GM19397 (cell line): ENCODE results near the gene OLFML2B.
"Not testable (repeated sequence)": the region's sequence is repeated elsewhere in the genome, so short reads cannot be mapped to it uniquely, and the experiment has no call there.

Experiments used
- ATAC-seq: cut with Tn5 transposase; IDR thresholded peaks from one replicate; pipeline ENCODE4 v1.9.1; 2021; ENCODE audit warnings: mild to moderate bottlenecking, moderate library complexity; ENCODE audit not compliant: unreplicated experiment

Gene OLFML2B

DNA sequence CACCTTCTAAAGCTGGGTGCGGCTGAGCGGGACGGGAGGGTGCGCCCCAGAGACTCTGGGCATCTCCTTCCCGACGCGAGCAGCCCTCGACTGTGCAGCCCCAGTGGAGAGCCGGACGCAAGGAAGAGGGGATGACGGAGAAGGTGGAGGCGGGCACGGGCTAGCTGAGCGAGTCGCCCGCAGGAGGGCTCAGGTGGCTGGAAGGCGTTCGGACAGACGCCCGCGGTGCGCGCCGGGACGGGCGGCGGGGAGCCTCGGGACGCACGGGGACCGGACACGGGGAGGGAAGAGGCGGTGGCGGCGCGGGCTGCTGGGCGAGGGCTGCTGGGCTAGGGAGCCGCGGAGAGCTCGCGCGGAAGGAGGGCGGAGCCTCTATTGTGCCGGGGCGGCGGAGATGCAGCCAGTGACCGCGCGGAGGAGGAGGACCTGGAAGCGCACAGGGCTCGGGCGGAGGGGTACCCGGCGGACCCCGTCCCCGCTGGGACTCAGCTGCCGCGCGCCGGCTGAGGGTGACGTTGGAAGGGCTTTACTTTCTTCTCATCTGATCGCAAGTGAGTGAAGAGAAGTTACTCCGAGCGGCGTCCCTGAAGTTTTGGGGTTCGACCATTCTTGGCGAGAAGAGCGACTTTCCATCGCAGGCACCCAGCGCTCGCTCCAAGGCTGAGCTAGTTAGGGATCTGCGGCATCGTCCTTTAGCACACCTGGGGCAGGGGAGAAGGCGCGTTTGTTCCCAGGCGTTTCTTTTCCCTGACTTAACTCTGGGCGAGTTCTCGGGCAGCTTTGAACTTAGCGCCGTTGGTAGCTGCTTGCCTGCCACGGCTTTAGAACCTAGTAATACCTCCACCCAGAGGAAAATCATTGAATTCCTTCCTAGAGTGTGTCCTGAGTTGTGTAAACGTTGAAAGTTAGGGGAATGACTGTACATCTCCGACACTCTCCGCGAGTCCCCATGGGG, at the start of gene OLFML2B:
TSS of gene OLFML2B (minus strand) at position 323 of the 955 bp plus-strand sequence. CDS start 439 bp downstream, outside the sequence.
- peak; percentile 52 for ATAC-seq

DNA sequence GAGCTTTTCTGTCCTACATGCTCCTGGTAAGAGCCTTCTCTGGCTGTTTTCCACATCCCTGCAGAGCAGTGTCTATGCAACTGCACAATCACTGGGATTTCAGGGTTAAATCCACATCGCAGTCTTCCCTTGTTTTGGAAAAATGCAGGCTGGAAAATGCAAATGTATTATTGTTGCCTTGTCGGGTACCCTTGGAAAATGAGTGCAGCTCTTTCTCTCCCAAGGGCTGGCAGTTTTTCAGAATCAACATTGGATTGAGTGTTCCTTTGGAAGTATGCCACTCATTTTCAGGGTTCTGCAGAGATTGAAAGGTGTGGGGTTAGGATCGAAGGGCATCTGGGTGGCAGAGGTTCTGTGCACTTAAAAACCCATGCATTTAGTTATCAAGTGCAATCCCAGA, 49.1 kb upstream of the OLFML2B start:
- no peak for ATAC-seq

DNA sequence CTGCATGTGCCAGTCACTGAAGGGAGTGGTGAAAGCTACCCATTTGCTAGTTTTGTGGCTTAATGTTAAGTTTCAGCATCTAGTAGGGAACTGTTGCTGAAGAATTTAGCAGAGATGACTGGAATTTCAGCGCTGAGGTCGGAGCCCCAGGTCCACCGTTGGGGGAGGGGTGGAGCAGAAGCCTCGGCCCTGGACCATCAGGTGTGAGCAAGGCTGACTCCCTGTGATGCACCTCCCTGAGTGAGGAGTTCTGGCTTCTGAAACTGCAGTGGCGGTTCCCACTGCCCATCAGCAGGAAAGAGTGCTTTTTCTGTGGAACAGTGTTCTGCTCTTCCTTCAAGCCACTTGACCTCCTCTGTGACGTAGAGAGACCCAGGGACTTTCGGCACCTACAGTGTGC, 47.2 kb upstream of the OLFML2B start:
- no peak for ATAC-seq

DNA sequence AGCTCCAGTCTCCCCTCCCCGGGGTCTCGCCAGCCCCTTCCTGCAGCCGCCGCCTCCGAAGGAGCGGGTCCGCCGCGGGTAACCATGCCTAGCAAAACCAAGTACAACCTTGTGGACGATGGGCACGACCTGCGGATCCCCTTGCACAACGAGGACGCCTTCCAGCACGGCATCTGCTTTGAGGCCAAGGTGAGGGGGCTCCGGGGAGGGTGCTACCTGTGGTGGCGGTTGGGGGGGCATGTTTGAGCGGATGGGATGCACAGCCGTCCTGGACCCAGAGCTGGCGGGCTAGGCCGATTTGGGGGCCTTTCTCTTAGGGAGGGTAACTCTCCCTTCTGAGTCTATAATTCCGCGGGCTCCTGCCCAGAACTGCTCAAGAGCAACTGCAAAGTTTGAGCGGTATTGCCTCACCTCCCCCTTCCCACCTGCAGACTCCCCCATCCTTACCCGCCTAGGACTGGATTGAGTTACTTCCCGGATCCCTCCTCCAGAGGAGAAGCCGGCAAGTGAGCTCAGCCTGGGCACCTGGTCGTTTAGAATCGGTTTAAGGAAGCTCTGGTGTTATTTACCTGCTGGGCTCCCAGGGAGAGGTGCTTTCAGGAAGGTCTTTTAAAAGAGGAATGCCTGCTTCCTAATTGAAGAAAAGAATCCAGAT, 46.6 kb upstream of the OLFML2B start:
- no peak for ATAC-seq

DNA sequence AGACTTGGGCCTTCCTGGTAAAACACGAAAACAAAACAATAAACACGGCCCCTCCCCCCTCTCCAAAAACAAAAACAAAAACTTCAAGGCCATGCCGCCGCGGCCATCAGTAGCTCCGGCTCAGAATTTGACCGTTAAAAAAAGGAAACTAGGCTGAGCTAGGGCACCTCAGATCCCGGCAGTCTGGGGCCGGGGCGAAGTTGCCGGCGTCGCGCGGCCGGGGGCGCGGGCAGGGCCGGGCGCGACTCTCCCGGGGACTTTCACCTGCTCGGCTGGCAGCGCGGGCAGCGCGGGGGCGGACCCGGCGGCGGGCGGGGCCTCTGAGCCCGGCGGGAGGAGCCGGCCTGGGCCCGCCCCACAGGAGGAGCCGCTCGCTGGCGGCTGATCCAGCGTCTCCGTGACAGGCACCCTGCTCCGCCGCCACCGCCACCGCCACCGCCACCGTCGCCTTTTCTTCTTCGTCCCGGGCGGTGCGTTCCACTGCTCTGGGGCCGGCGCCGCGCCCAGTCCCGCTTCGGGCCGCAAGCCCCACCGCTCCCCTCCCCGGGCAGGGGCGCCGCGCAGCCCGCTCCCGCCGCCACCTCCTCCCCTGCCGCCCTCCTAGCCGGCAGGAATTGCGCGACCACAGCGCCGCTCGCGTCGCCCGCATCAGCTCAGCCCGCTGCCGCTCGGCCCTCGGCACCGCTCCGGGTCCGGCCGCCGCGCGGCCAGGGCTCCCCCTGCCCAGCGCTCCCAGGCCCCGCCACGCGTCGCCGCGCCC, 45.8 kb upstream of the OLFML2B start, which contains the start of gene NOS1AP:
TSS of gene NOS1AP (plus strand) at position 358 of the 760 bp plus-strand sequence. CDS start 487 bp downstream, outside the sequence.
- peak; percentile 98 for ATAC-seq

DNA sequence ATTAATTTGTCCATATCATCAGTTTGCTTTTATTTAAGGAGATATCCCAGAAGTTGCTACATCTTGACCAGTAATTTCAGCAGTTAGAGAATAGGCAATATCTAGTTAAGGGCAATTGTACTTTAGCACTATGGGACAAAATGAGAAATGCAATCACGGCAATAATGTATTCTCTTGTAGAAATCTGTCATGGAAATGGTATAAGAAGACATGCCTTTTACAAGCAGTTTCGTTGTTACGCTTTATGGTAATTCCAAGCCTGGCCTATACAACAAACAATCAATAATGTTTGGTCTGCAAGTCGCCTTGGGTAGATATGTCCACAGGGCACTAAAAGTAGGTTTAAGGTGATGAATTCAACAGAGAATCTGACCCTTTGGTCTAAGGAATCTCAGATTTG, 44.6 kb upstream of the OLFML2B start:
- no peak for ATAC-seq

DNA sequence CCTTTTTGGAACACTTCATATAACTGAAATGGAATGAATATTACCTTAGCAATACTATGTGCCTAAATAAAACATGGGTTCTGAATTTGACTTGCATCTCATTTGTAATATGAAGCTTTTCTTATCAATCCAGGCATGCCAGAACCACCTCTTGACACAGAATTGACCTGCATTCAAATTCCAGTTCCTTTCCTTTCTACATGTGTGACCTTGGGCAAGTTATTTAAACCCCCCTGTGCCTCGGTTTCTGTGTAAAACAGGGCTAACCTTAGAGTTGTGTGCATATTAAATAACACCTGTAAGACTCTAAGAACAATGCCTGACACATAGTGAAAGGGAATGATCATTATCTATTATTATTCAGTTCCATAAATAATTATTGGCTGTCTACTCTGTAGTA, 43.8 kb upstream of the OLFML2B start:
- no peak for ATAC-seq

DNA sequence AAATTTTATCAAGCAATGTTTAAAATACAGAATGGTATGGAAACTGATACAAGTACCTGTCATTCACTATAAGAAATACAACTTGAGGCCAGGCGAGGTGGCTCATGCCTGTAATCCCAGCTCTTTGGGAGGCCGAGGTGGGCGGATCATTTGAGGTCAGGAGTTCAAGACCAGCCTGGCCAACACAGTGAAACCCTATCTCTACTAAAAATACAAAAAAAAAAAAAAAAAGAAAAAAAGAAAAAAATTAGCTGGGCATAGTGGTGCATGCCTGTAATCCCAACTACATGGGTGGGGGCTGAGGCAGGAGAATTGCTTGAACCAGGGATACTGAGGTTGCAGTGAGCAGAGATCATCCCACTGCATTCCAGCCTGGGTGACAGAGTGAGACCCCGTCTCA, 43.2 kb upstream of the OLFML2B start:
- ATAC-seq: not testable (repeated sequence)

DNA sequence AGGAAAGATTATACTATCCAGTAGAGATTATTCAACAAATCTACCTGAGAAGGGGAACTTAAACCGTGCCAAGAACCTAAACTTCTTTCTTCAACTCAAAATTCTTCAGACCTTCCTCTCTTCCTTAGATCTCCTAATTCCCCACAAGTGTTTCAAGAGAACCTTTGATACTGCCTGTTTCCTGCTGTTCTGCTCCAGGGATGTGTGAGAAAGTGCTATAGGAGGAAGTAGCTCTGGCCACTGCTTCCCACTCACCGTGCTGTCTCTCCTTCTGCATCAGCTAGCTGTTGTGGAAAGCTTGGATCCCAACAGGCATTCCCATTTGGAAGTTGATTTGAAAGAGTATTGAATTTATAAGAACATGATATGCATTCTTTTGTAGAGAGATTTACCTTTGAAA, 41.3 kb upstream of the OLFML2B start:
- no peak for ATAC-seq

DNA sequence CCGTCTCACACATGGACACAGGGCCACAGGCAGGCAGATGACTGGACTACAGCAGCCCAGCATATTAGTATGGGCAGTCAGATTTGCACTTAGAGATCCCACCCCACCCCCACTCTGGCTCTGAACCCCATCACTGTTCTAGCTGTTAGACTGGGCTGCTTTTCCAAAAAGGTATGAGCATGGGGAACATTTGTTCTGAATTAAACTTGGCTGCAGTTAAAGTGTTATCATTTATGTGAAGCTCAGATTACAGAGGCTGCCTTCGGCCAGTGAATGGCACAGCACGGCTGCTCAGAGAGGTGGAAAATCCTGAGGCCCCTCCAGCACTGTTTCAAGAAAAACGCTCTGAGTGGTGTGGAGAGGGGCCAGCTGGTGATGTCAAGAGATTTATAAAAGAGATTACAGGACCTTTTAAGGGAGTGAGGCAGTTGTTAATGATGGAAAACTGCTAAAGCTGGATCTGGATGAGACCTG, 38.9 kb upstream of the OLFML2B start:
- ATAC-seq: no peak

DNA sequence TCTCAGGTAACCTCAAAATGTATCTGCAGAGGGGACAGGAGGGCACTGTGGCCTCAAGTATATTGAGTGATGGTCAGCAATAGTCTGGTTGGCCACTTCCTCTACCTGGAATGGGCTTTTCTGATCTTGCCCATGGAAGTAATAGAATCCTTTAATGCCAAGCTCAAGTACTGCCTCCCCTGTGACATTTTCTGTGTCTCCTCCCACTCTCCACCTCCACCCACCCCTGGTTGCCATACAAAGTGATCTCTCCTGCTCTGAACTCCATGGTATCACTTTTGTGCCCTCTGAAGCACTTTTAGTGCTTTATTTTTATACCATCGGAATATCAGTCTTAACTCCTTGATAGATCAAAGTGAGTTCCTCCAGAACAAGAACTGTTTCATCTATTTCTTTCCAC, 36.6 kb upstream of the OLFML2B start:
- ATAC-seq: no peak

DNA sequence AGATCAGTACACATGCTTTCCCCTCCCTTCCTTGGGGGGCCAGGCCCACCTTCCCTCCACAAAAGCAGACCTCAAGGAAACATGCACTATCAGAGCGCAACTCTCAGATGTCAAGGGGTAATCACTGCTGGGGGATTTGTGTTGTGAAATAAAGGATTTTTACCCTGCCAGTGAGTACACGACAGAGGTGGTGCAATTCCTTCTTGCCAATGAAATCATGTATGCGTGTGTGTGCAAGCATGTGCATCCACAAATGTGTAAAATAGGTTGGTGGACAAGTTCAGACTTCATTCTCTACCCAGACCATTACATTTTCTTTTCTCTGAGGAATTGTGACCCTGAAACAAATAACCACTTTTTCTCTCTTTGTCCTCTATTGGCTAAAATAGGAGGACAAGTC, 36.1 kb upstream of the OLFML2B start:
- ATAC-seq: no peak

DNA sequence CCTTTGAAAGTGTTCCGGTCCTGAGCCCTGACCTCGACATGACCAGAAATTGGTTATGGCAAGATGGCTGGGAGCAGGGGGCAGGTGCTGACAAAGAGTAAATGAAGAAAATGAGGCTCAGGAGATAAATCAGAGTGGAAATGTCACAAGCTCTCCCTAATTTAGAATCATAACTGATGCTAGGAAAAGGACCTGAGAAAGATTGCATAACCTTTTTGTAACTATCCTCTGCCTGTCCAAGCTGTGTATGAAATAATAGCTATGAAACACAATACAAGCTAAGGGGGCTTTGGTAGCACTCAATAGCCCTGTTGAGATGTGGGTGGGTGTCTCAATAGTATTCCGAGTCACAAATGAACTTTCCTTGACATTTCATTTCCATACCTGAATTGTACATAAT, 32.9 kb upstream of the OLFML2B start:
- no peak for ATAC-seq

DNA sequence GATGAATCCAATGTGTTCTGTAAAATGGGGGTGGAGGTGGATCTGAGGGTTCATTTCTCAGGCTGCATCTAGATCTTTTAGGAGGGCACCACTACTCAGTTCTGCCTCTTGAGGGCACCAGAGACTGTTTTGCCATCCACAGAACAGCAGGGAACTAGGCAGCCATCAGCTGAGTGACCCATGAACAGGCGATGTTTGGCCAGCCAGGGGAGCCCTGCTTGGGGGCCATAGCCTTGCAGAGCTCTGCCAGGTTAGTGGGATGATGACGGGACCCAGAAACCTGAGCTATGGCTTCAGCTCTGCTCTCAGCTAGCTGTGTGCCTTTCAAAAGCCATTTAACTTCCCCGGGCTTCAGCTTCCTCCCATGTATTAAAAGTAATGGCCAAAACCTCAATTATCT, 32.4 kb upstream of the OLFML2B start:
- ATAC-seq: peak; percentile 77

DNA sequence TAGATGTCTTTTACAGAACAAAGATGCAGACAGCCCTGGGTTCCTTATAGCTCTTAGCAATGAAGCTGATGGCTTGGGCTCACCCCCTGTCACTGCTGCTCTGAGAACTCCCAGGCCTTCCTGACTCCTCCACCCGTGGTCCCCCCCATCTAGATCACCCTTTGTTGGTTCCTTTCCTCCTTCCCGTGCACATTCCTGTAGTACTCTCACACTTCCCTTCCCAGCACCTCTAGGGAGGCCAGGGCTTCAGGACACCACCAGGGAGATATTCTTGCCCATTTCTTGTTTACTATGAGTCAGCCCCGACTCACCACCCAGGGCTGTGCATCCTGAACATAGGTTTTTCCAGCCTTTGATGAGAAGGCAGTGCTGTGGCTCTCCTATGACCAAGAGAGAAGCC, 31.4 kb upstream of the OLFML2B start:
- no peak for ATAC-seq

DNA sequence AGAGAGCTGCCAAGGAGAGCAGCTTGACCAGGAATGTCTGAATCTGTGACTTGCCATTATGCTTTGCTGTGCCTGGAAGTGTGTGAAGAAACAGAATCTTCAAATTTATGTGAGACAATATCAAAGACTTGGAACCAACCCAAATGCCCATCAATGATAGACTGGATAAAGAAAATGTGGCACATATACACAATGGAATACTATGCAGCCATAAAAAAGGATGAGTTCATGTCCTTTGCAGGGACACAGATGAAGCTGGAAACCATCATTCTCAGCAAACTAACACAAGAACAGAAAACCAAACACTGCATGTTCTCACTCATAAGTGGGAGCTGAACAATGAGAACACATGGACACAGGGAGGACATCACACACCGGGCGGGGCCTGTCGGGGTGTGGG, 30.3 kb upstream of the OLFML2B start:
- not testable (repeated sequence) for ATAC-seq

DNA sequence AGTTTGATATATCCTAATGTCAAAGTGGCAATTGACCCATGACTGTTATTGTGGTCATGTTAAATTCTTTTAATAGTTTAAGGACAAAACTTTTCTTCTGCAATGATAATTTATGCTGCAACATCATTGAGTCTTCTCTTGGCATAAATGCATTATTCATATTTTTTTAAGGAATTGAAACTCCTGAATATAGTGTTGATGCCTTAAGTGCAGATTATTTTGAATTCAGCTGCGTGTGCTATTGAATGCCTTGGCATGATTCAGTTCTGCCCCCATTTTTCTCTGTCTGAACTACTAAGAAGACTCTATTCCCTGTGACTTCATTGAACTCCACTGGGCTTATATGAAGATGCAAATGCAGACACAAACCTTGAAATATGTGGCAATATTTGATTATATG, 23.3 kb upstream of the OLFML2B start:
- no peak for ATAC-seq

DNA sequence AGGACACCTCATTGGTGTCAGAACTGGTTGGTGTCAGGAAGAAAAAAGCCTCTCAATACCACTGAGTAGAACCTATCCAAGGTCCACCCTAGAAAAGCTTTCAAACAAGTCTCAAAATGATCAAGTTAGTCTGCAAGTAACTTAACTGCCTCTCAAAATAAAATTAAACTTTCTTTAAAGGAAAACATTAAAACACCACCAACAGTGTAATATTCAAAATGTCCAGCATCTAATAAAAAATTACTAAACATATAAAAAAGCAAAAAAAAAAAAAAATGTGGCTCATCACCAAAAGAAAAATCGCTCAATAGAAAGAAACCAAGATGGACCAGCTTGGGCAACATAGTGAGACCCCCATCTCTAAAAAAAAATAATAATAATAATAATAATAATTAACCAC, 18.7 kb upstream of the OLFML2B start:
- no peak for ATAC-seq

DNA sequence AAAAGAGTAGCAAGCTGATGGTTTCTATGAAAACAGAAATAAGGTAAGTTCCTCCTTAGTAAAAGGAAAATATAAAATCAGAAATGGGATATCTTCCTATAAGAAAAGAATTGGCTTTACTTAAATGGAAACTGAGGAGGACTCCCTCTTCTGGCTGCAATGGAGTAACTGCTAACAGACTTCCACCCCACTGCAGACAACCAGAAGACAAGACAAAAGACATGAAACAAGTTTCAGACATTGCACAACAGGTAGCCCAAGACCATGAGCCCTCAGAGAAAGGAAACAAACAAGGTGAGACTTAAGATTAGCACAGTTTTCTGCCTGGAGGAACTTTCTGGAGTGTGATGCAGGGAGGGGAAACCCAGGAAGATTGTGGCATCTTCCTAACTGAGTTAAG, 17.0 kb upstream of the OLFML2B start:
- ATAC-seq: no peak

DNA sequence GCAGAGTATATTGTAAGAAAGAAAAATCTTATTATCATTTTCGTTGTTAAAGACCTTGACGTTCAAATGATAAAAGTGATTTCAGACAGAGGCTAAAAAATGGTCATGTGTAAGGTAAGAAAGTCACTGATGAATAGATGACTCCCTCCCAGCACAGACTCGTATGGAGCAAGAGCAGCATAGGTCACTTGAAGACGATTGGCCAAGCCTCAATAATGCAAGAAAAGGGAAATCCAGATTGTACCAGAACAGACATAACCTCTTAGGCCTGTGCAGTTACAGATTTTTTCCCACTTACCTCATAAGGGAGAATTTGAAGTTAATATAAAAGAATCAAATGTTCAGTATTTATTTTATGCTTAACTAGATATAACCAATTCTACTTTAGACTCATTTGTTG, 16.3 kb upstream of the OLFML2B start:
- ATAC-seq: no peak

DNA sequence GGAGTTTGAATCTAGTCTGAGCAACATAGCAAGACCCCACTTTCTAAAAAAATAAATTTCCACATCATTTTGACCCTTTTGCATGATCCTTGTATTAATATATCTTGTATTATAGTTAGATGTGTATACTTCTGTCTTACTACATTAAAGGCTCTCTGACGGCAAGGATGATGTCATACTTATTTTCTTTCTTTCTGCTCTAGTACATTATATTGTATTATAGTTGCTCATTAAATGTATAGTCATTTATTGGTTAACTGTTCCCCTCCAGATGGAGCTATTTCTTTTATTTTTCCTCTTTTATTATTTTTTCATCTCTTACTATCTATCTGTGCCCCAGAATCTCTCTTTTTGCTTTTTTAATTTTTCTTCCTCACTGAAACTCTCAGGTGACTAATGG, 15.0 kb upstream of the OLFML2B start:
- ATAC-seq: no peak
